Fibroblast of pulmonary artery (primary cell): ENCODE results near the gene ZNF618.
A peak's percentile ranks its signal among the peaks of the same experiment; 100 is the strongest.
"Not testable (repeated sequence)": the region's sequence is repeated elsewhere in the genome, so short reads cannot be mapped to it uniquely, and the experiment has no call there.

Experiments
- DNase-seq: peaks from one replicate; pipeline ENCODE4 v3.0.0-alpha.2; 2010; ENCODE audit warnings: low read depth
- H3K4me3 ChIP-seq: replicated peaks from 2 replicates; pipeline ENCODE4 v1.5.1; 2011; ENCODE audit warnings: low read depth, mild to moderate bottlenecking, control low read depth, low read length, moderate library complexity
- CTCF ChIP-seq: IDR thresholded peaks from 2 replicates; pipeline ENCODE4 v1.5.1; 2011; ENCODE audit warnings: mild to moderate bottlenecking, control low read depth, low read length, inconsistent platforms; ENCODE audit errors: missing control alignments

Gene ZNF618

GRCh38 chr9:114080195-114080772, 204.2 kb downstream of the ZNF618 start:
- DNase-seq: no peak
- no peak overlapping the region for H3K4me3 ChIP-seq
- no peak for TF ChIP-seq CTCF

- no peak for TF ChIP-seq CTCF
- no peak for DNase-seq
- no peak overlapping the region for H3K4me3 ChIP-seq
Observed at GRCh38 chr9:114080773-114081440, 204.8 kb downstream of the ZNF618 start.

GRCh38 chr9:114081441-114082016, 205.4 kb downstream of the ZNF618 start:
- no peak for DNase-seq
- no peak overlapping the region for H3K4me3 ChIP-seq
- no peak for TF ChIP-seq CTCF

GRCh38 chr9:114082017-114082762, 206.1 kb downstream of the ZNF618 start:
- DNase-seq: peak; percentile 92
- no peak overlapping the region for H3K4me3 ChIP-seq
- TF ChIP-seq CTCF: peak; percentile 93

- not testable (repeated sequence) for DNase-seq, H3K4me3 ChIP-seq
Observed at GRCh38 chr9:114082763-114083412, 206.8 kb downstream of the ZNF618 start.

- no peak for TF ChIP-seq CTCF
Observed at GRCh38 chr9:114083666-114084065, 207.6 kb downstream of the ZNF618 start.

More at GRCh38 chr9:114083666-114084065, 207.6 kb downstream of the ZNF618 start:
- H3K4me3 ChIP-seq: no peak overlapping the region
- DNase-seq: no peak
